ENCODE measurements around the gene FAM171A2. TPM values are rescaled to one million over a fixed set of nuclear protein-coding genes. Genes with fewer than 3 reads are reported as not detected.

The FAM171A2 gene
- total and polyA plus RNA-seq, 10 of the 15 experiments (the other 5 are each of a cell fraction or from before 2014, with no cell fraction given) = 0.08 to 1.7 (median 0.27) TPM; not detected in 2

DNA sequence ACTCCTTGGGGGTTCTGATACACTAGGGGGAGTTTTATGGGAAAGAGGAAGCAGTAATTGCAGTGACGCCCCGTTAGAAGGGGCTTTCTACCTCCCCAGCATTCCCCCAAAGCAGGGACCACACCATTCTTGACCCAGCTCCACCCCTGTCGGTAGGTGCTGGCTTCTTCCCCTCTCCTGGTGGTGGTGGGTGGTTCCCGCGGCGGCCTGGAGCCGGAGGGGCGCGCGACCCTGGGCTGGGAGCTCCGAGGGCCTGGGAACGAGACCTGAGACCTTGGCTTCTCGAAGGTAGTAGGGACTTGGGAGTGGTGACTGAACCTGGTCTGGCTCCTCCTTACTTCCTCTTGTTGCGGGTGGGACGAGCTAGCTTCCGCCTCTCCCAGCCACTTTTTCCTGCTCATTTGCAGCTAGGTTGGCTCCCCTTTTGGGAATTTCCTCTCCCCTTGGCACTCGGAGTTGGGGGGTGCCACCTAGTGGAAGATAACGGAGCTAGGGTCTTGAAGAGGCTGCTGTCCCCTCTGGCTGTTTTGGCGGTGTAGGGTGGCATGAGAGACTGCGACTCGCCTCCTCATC is 18.1 kb downstream of the FAM171A2 start:
- ChIA-PET POLR2A (interaction anchor here (0.6 to 2.5 kb wide), 12 partner anchors 11 to 211 kb away, joined by 3 to 16 read pairs (median 4); partner anchors contain the start of genes TMUB2 and UBTF), CTCF (interaction anchor here (0.8 to 12.5 kb wide), 24 partner anchors 9 to 235 kb away, joined by 3 to 154 read pairs (median 4); partner anchors contain the start of genes FAM171A2, HROB, SLC25A39 and TMUB2), RAD21 (ENCODE audit: unreplicated experiment) (interaction anchor here (0.6 to 2.7 kb wide), 18 partner anchors 11 to 800 kb away, joined by 3 to 31 read pairs (median 4); partner anchors contain the start of genes SLC25A39 and TMUB2), SMC1A (ENCODE audit: uncharacterized antibody, unreplicated experiment) (interaction anchor here (0.8 to 3.5 kb wide), 13 partner anchors 10 to 401 kb away, joined by 3 to 29 read pairs (median 4); partner anchors contain the start of genes HDAC5, LSM12 and SLC25A39)
- Histone ChIP-seq H3K27ac (ENCODE audit: control insufficient read depth, insufficient read depth) (peak overlapping the region; percentile 92), H3K36me3 (ENCODE audit: control insufficient read depth in 2 of 2, insufficient read depth in 2 of 2, low read length in 1 of 2) (peaks cover 6 to 8% of the 10 kb centered on the region in 2 experiments; a peak in 3 of 4 replicates), H3K9me3 (replicated peaks; ENCODE audit: control insufficient read depth, insufficient read depth, low read length) (no peaks in the 10 kb centered on the region), H2AFZ (ENCODE audit: control insufficient read depth, low read depth, low read length) (peak overlapping the region; percentile 13), H3K4me2 (ENCODE audit: control insufficient read depth, insufficient read depth) (peak overlapping the region; percentile 97), H3K27me3 (replicated peaks in 1 of 2; ENCODE audit: control insufficient read depth in 2 of 2, insufficient read depth in 2 of 2, low read length in 1 of 2) (no peaks in the 10 kb centered on the region), H3K9ac (ENCODE audit: control insufficient read depth, insufficient read depth, low read length) (peak overlapping the region; percentile 81), H3K4me3 (peak overlapping the region; percentile 87), H4K20me1 (ENCODE audit: control insufficient read depth, insufficient read depth) (no peaks in the 10 kb centered on the region), H3K4me1 (ENCODE audit: control insufficient read depth, insufficient read depth, low read length) (peaks cover 42% of the 10 kb centered on the region), H3K79me2 (ENCODE audit: control insufficient read depth, insufficient read depth, low read length) (peaks cover 33% of the 10 kb centered on the region)
- DNase-seq (ENCODE audit: low read depth, low spot score) = no peak
- under 1% methylated on average over 21 of the region's 21 CpGs for WGBS (ENCODE audit: insufficient coverage, insufficient replicate concordance, low lambda C conversion rate, missing lambda C conversion rate)
- FAIRE-seq = no peak
- TSS peak; percentile 83 for BruUV-seq (replicated peaks)
- ATAC-seq = peak; percentile 43
- intact Hi-C loops (cut with micrococcal nuclease; ENCODE audit: unreplicated experiment) (loop anchor here (5.0 kb wide), 1 partner anchor 143 kb away; no protein-coding TSS in a partner anchor), in situ Hi-C loops (cut with MboI) (no loop called here)
- no peak for TF ChIP-seq CBX5 (IDR thresholded peaks at IDR 0.05; ENCODE audit: low read depth)
- TF ChIP-seq GATAD2B (conservative IDR thresholded peaks at IDR 0.05; ENCODE audit: low read depth) = peak; percentile 60; the same call in 1 of the 2 replicates
- TF ChIP-seq, protein P1, sequence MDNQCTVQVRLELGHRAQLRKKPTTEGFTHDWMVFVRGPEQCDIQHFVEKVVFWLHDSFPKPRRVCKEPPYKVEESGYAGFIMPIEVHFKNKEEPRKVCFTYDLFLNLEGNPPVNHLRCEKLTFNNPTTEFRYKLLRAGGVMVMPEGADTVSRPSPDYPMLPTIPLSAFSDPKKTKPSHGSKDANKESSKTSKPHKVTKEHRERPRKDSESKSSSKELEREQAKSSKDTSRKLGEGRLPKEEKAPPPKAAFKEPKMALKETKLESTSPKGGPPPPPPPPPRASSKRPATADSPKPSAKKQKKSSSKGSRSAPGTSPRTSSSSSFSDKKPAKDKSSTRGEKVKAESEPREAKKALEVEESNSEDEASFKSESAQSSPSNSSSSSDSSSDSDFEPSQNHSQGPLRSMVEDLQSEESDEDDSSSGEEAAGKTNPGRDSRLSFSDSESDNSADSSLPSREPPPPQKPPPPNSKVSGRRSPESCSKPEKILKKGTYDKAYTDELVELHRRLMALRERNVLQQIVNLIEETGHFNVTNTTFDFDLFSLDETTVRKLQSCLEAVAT (IDR thresholded peaks at IDR 0.05) = 0 out of 2 replicates have a peak, but pooled peaks have one; percentile 12
- no peak for TF ChIP-seq RCOR1 (conservative IDR thresholded peaks at IDR 0.05; ENCODE audit: low read depth, low read length)
- peak; percentile 5; the same call in 1 of the 2 replicates for TF ChIP-seq SPI1 (IDR thresholded peaks at IDR 0.05; ENCODE audit: borderline replicate concordance, insufficient read depth, low read depth, low read length)
- no peak for TF ChIP-seq TCF7 (IDR thresholded peaks at IDR 0.05; ENCODE audit: borderline replicate concordance)
- peak in 1 of 2 experiments; percentile 78; a peak in 2 of 4 replicates for TF ChIP-seq ETV6 (conservative IDR thresholded peaks at IDR 0.05 in 1 of 2, IDR thresholded peaks at IDR 0.05 in 1 of 2; ENCODE audit: borderline replicate concordance in 1 of 2, low read depth in 1 of 2)
- 0 out of 3 replicates have a peak, but pooled peaks have one; percentile 5 for TF ChIP-seq POU2F2 (IDR thresholded peaks at IDR 0.05; ENCODE audit: borderline replicate concordance, low read depth, low read length)
- TF ChIP-seq, protein P2, sequence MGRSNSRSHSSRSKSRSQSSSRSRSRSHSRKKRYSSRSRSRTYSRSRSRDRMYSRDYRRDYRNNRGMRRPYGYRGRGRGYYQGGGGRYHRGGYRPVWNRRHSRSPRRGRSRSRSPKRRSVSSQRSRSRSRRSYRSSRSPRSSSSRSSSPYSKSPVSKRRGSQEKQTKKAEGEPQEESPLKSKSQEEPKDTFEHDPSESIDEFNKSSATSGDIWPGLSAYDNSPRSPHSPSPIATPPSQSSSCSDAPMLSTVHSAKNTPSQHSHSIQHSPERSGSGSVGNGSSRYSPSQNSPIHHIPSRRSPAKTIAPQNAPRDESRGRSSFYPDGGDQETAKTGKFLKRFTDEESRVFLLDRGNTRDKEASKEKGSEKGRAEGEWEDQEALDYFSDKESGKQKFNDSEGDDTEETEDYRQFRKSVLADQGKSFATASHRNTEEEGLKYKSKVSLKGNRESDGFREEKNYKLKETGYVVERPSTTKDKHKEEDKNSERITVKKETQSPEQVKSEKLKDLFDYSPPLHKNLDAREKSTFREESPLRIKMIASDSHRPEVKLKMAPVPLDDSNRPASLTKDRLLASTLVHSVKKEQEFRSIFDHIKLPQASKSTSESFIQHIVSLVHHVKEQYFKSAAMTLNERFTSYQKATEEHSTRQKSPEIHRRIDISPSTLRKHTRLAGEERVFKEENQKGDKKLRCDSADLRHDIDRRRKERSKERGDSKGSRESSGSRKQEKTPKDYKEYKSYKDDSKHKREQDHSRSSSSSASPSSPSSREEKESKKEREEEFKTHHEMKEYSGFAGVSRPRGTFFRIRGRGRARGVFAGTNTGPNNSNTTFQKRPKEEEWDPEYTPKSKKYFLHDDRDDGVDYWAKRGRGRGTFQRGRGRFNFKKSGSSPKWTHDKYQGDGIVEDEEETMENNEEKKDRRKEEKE (IDR thresholded peaks at IDR 0.05) = no peak
- TF ChIP-seq ATF7 (IDR thresholded peaks at IDR 0.05; ENCODE audit: low read depth) = no peak
- TF ChIP-seq, protein P3, sequence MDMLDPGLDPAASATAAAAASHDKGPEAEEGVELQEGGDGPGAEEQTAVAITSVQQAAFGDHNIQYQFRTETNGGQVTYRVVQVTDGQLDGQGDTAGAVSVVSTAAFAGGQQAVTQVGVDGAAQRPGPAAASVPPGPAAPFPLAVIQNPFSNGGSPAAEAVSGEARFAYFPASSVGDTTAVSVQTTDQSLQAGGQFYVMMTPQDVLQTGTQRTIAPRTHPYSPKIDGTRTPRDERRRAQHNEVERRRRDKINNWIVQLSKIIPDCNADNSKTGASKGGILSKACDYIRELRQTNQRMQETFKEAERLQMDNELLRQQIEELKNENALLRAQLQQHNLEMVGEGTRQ (IDR thresholded peaks at IDR 0.05; ENCODE audit: borderline replicate concordance, low read depth, low read length) = no peak
- 0 out of 2 replicates have a peak, but pooled peaks have one; percentile 25 for TF ChIP-seq NBN (IDR thresholded peaks at IDR 0.05)
- TF ChIP-seq, protein P4, sequence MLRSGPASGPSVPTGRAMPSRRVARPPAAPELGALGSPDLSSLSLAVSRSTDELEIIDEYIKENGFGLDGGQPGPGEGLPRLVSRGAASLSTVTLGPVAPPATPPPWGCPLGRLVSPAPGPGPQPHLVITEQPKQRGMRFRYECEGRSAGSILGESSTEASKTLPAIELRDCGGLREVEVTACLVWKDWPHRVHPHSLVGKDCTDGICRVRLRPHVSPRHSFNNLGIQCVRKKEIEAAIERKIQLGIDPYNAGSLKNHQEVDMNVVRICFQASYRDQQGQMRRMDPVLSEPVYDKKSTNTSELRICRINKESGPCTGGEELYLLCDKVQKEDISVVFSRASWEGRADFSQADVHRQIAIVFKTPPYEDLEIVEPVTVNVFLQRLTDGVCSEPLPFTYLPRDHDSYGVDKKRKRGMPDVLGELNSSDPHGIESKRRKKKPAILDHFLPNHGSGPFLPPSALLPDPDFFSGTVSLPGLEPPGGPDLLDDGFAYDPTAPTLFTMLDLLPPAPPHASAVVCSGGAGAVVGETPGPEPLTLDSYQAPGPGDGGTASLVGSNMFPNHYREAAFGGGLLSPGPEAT (IDR thresholded peaks at IDR 0.05; ENCODE audit: low read depth) = peak; percentile 71
